HepG2 (cell line): ENCODE measurements around the gene USP9Y.

Experiments
- EP300 ChIP-seq, 3 experiments: sonication (generic) in 1 of 3; formaldehyde crosslinking in 1 of 3; IDR thresholded peaks; 2 replicates each; pipeline versions ENCODE4 v1.5.1 to v1.6.1; 2011 to 2020; ENCODE audit warnings: low read depth in 2 of 3, low read length in 2 of 3, borderline replicate concordance in 1 of 3, improper control_type of control experiment in 1 of 3, mild to moderate bottlenecking in 1 of 3, missing genetic modification reagents in 1 of 3, moderate library complexity in 1 of 3
- GABPB1 ChIP-seq: IDR thresholded peaks from 2 replicates; pipeline ENCODE4 v1.6.1; 2016; ENCODE audit warnings: mild to moderate bottlenecking, missing genetic modification reagents, moderate library complexity, missing compliant biosample characterization
- IKZF4 ChIP-seq: sonication (generic); formaldehyde crosslinking; IDR thresholded peaks from 2 replicates; pipeline ENCODE4 v1.5.1; 2020; ENCODE audit warnings: borderline replicate concordance, mild to moderate bottlenecking, low read depth, missing genetic modification reagents; ENCODE audit errors: not compliant biosample characterization
- PHB2 ChIP-seq: fragments of 450-650 bp; IDR thresholded peaks from 2 replicates; pipeline ENCODE4 v1.6.1; 2018; ENCODE audit not compliant: partially characterized antibody
- POLR2A ChIP-seq, 2 experiments: IDR thresholded peaks; 2 replicates each; pipeline ENCODE4 v1.6.1; 2011; ENCODE audit warnings: low read depth in 2 of 2, low read length in 2 of 2, mild to moderate bottlenecking in 1 of 2, moderate library complexity in 1 of 2; ENCODE audit not compliant: insufficient read depth in 1 of 2
- TCF12 ChIP-seq, 2 experiments: fragments of 450-650 bp in 1 of 2; sonication (generic) in 1 of 2; formaldehyde crosslinking in 1 of 2; IDR thresholded peaks; 2 replicates each; pipeline versions ENCODE4 v1.6.1 to v1.8.0; 2017 to 2022; ENCODE audit warnings: antibody characterized with exemption in 1 of 2, mild to moderate bottlenecking in 1 of 2, missing genetic modification reagents in 1 of 2, moderate library complexity in 1 of 2
- TP53 ChIP-seq: sonication (generic); formaldehyde crosslinking; conservative IDR thresholded peaks from 2 replicates; pipeline ENCODE4 v1.4.0; 2020; ENCODE audit warnings: missing genetic modification reagents
- ZNF484 ChIP-seq: sonication (generic); formaldehyde crosslinking; IDR thresholded peaks from 2 replicates; pipeline ENCODE4 v1.5.1; 2020; ENCODE audit warnings: mild to moderate bottlenecking, low read depth, missing genetic modification reagents, borderline replicate concordance
- TF ChIP-seq, protein P1 (sequence below): sonication (generic); formaldehyde crosslinking; IDR thresholded peaks from 2 replicates; pipeline ENCODE4 v1.5.0; 2020; ENCODE audit warnings: mild to moderate bottlenecking, missing genetic modification reagents, moderate library complexity
- TF ChIP-seq, protein P2 (sequence below): sonication (generic); formaldehyde crosslinking; IDR thresholded peaks from 2 replicates; pipeline ENCODE4 v1.5.0; 2020; ENCODE audit warnings: missing genetic modification reagents
- TF ChIP-seq, protein P3 (sequence below): sonication (generic); formaldehyde crosslinking; IDR thresholded peaks from 2 replicates; pipeline ENCODE4 v1.5.1; 2020; ENCODE audit warnings: mild to moderate bottlenecking, missing genetic modification reagents

DNA sequence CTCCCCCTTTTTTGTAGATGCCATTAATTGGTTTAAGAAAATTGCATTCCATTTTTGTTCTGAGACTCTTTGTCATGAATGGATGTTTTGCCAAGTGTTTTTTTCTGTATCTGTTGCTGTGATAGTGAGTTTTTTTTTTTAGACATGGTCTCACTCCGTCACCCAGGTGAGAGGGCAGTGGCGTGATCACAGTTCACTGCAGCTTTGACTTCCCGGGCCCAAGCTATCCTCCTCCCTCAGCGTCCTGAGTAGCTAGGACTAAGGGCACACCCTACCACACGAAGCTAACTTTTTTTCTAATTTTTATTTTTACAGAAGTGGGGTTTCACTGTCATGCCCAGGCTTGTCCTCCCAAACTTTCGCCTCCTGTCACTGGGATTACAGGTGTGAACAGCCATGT lies 51.8 kb downstream of the USP9Y start:
- TF ChIP-seq TCF12 (IDR thresholded peaks at IDR 0.05) (no peak), TCF12 (CRISPR knock-in tag; IDR thresholded peaks at IDR 0.05) (no peak), IKZF4 (CRISPR knock-in tag) (no peak), EP300 (IDR thresholded peaks at IDR 0.05; ENCODE audit: low read depth in 2 of 2, low read length in 2 of 2) (no peak), EP300 (CRISPR knock-in tag; IDR thresholded peaks at IDR 0.05; ENCODE audit: borderline replicate concordance) (no peak), ZNF484 (CRISPR knock-in tag) (no peak), PHB2 (no peak), POLR2A (IDR thresholded peaks at IDR 0.05; ENCODE audit: insufficient read depth in 1 of 2, low read depth in 2 of 2, low read length in 2 of 2) (no peak), TP53 (CRISPR knock-in tag) (no peak), GABPB1 (CRISPR knock-in tag) (no peak)
- TF ChIP-seq, protein P1, sequence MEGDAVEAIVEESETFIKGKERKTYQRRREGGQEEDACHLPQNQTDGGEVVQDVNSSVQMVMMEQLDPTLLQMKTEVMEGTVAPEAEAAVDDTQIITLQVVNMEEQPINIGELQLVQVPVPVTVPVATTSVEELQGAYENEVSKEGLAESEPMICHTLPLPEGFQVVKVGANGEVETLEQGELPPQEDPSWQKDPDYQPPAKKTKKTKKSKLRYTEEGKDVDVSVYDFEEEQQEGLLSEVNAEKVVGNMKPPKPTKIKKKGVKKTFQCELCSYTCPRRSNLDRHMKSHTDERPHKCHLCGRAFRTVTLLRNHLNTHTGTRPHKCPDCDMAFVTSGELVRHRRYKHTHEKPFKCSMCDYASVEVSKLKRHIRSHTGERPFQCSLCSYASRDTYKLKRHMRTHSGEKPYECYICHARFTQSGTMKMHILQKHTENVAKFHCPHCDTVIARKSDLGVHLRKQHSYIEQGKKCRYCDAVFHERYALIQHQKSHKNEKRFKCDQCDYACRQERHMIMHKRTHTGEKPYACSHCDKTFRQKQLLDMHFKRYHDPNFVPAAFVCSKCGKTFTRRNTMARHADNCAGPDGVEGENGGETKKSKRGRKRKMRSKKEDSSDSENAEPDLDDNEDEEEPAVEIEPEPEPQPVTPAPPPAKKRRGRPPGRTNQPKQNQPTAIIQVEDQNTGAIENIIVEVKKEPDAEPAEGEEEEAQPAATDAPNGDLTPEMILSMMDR: no peak
- TF ChIP-seq, protein P2, sequence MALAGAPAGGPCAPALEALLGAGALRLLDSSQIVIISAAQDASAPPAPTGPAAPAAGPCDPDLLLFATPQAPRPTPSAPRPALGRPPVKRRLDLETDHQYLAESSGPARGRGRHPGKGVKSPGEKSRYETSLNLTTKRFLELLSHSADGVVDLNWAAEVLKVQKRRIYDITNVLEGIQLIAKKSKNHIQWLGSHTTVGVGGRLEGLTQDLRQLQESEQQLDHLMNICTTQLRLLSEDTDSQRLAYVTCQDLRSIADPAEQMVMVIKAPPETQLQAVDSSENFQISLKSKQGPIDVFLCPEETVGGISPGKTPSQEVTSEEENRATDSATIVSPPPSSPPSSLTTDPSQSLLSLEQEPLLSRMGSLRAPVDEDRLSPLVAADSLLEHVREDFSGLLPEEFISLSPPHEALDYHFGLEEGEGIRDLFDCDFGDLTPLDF: no peak
- TF ChIP-seq, protein P3, sequence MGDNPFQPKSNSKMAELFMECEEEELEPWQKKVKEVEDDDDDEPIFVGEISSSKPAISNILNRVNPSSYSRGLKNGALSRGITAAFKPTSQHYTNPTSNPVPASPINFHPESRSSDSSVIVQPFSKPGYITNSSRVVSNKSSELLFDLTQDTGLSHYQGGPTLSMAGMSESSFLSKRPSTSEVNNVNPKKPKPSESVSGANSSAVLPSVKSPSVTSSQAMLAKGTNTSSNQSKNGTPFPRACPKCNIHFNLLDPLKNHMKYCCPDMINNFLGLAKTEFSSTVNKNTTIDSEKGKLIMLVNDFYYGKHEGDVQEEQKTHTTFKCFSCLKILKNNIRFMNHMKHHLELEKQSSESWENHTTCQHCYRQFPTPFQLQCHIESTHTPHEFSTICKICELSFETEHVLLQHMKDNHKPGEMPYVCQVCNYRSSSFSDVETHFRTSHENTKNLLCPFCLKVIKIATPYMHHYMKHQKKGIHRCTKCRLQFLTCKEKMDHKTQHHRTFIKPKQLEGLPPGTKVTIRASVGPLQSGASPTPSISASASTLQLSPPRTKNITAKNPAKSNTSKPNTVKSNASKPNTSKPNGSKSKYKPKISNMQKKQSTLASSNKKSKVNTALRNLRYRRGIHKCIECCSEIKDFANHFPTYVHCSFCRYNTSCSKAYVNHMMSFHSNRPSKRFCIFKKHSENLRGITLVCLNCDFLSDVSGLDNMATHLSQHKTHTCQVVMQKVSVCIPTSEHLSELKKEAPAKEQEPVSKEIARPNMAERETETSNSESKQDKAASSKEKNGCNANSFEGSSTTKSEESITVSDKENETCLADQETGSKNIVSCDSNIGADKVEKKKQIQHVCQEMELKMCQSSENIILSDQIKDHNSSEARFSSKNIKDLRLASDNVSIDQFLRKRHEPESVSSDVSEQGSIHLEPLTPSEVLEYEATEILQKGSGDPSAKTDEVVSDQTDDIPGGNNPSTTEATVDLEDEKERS (CRISPR knock-in tag): no peak
